K562 (cell line): ENCODE results near the gene RAI14. TPM values are rescaled to one million over a fixed set of nuclear protein-coding genes. Genes with fewer than 3 reads are reported as not detected.

Experiments used
- FOS ChIP-seq: IDR thresholded peaks from 3 replicates; pipeline ENCODE4 v1.6.1; 2011; ENCODE audit not compliant: insufficient read length; ENCODE audit errors: extremely low read depth
- FOXK2 ChIP-seq, 2 experiments: fragments of 450-650 bp; IDR thresholded peaks in 1 of 2; conservative IDR thresholded peaks in 1 of 2; 2 replicates each; pipeline ENCODE4 v1.6.1; 2016; ENCODE audit warnings: low read depth in 2 of 2, mild to moderate bottlenecking in 1 of 2
- FOXO4 ChIP-seq: fragments of 450-650 bp; formaldehyde crosslinking; IDR thresholded peaks from 2 replicates; pipeline ENCODE4 v1.4.0; 2020; ENCODE audit warnings: mild to moderate bottlenecking, moderate library complexity
- HLTF ChIP-seq: fragments of 450-650 bp; IDR thresholded peaks from 2 replicates; pipeline ENCODE4 v1.6.1; 2016
- HOXB6 ChIP-seq: fragments of 250-450 bp; sonication (Bioruptor Pico); IDR thresholded peaks from 2 replicates; pipeline ENCODE4 v1.5.1; 2022; ENCODE audit warnings: mild to moderate bottlenecking, borderline replicate concordance
- MED1 ChIP-seq: sonication (generic); formaldehyde crosslinking; IDR thresholded peaks from 2 replicates; pipeline ENCODE4 v1.8.1; 2023; ENCODE audit warnings: missing genetic modification reagents, borderline replicate concordance
- POLR3G ChIP-seq: IDR thresholded peaks from 2 replicates; pipeline ENCODE4 v1.6.1; 2011; ENCODE audit not compliant: insufficient read length, insufficient replicate concordance; ENCODE audit errors: extremely low read depth
- RCOR1 ChIP-seq, 2 experiments: IDR thresholded peaks; 2 replicates each; pipeline ENCODE4 v1.6.1; 2012; ENCODE audit warnings: low read depth in 2 of 2, low read length in 2 of 2, borderline replicate concordance in 1 of 2, improper control_type of control experiment in 1 of 2
- REST ChIP-seq, 2 experiments: fragments of 450-650 bp; formaldehyde crosslinking in 1 of 2; IDR thresholded peaks; 2 replicates each; pipeline versions ENCODE4 v1.4.0 to v1.6.1; 2014 to 2020; ENCODE audit warnings: mild to moderate bottlenecking in 2 of 2, borderline replicate concordance in 1 of 2, low read depth in 1 of 2
- RFX7 ChIP-seq: fragments of 250-450 bp; sonication (Bioruptor Pico); IDR thresholded peaks from 2 replicates; pipeline ENCODE4 v1.5.1; 2021; ENCODE audit warnings: mild to moderate bottlenecking
- SIRT6 ChIP-seq: IDR thresholded peaks from one replicate; pipeline ENCODE4 v1.6.1; 2012; ENCODE audit warnings: low read depth, mild to moderate bottlenecking, control low read depth, inconsistent platforms, low read length, moderate library complexity
- SUPT5H ChIP-seq: fragments of 450-650 bp; IDR thresholded peaks from 2 replicates; pipeline ENCODE4 v1.6.1; 2016
- ZBTB17 ChIP-seq: fragments of 450-650 bp; formaldehyde crosslinking; IDR thresholded peaks from 2 replicates; pipeline ENCODE4 v1.4.0; 2020; ENCODE audit warnings: mild to moderate bottlenecking
- ZFX ChIP-seq: sonication (generic); formaldehyde crosslinking; IDR thresholded peaks from 2 replicates; pipeline ENCODE4 v1.8.0; 2022; ENCODE audit warnings: mild to moderate bottlenecking, missing genetic modification reagents, moderate library complexity
- ZNF347 ChIP-seq: fragments of 450-650 bp; formaldehyde crosslinking; IDR thresholded peaks from 2 replicates; pipeline ENCODE4 v1.4.0; 2020; ENCODE audit warnings: low read depth, mild to moderate bottlenecking, moderate library complexity
- ZNF778 ChIP-seq: fragments of 450-650 bp; formaldehyde crosslinking; IDR thresholded peaks from 2 replicates; pipeline ENCODE4 v1.4.0; 2020; ENCODE audit warnings: mild to moderate bottlenecking, moderate library complexity
- polyA plus RNA-seq, 8 experiments: library from polyadenylated mRNA; depleted of rRNA in 4 of 8; stranded (reverse) in 5 of 8; unstranded in 3 of 8; fragments of >200 nt; fragmentation: Nextera tagmentation in 2 of 8; fragmentation: Illumina TruSeq in 1 of 8; extraction: Ambion mirVana in 2 of 8; extraction: Trizol in 1 of 8; gene quantifications; 2 replicates each; pipeline versions ENCODE4 v1.2.1 to v1.2.3, GENCODE V29; 2011 to 2014; ENCODE audit warnings: inconsistent platforms in 1 of 8, missing spikeins in 1 of 8
- total RNA-seq, 7 experiments: library from RNA; depleted of rRNA in 6 of 7; stranded (reverse); fragments of >200 nt in 6 of 7; fragmentation: Illumina TruSeq in 2 of 7; extraction: Trizol in 2 of 7; gene quantifications; 2 replicates each; pipeline versions ENCODE4 v1.2.1 to v1.2.3, GENCODE V29; 2011 to 2021; ENCODE audit warnings: low replicate concordance in 1 of 7
- TF ChIP-seq, protein P1 (sequence below): fragments of 450-650 bp; conservative IDR thresholded peaks from 2 replicates; pipeline ENCODE4 v1.6.1; 2016; ENCODE audit warnings: missing genetic modification characterization, low read depth, mild to moderate bottlenecking, control low read depth, missing compliant biosample characterization

Gene RAI14
- total and polyA plus RNA-seq, 9 of the 15 experiments (the other 6 are each of a cell fraction or from before 2014, with no cell fraction given) = 11.3 to 82.5 (median 34.8) TPM

DNA sequence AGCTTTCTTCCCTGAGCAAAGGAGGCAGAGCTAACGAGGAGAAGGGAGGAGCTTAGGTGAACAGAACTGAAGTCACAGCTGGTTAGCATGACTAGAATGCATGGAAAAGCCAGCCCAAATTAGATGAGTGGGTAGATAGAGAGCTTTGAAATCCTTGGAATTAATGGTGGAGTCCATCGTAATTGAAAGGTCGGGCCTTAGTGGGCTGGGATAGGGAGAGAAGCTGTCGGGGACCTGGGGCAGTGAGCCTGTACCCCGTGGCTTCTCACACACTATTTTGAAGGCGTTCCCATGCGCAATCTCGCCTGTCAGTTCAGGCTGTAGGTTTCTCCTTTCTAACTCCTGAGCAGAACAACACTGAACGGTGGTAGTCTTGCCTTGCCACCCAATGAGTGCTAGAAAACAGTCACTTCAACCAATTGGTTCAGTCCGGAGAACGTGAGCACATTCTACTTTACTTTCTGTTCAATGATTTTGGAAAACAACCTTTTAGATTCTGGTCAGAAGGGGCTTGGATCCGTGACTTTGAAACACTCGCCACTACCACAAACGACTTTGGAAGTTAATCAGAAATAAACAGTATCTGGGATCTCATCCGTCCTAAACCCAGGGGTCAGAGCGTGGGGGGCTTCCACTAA is 655 bp upstream of the RAI14 start (continued):
- TF ChIP-seq REST (IDR thresholded peaks at IDR 0.05; ENCODE audit: borderline replicate concordance) = no peak
- TF ChIP-seq REST (CRISPR knock-in tag; IDR thresholded peaks at IDR 0.05; ENCODE audit: low read depth) = 0 out of 2 replicates have a peak, but pooled peaks have one; percentile 22
- no peak for TF ChIP-seq POLR3G
- no peak for TF ChIP-seq MED1 (CRISPR knock-in tag)
- no peak for TF ChIP-seq HOXB6 (CRISPR knock-in tag)
- no peak for TF ChIP-seq ZFX
- TF ChIP-seq RCOR1 (IDR thresholded peaks at IDR 0.05; ENCODE audit: borderline replicate concordance in 1 of 2, low read depth in 2 of 2, low read length in 2 of 2) = 0 out of 4 replicates have a peak, but pooled peaks of 1 of the 2 experiments have one; percentile 4
- TF ChIP-seq FOXO4 = no peak
- no peak for TF ChIP-seq FOS
- TF ChIP-seq HLTF = no peak
- TF ChIP-seq FOXK2 (conservative IDR thresholded peaks at IDR 0.05 in 1 of 2, IDR thresholded peaks at IDR 0.05 in 1 of 2; ENCODE audit: low read depth in 2 of 2) = 0 out of 4 replicates have a peak, but pooled peaks of 1 of the 2 experiments have one; percentile 51
- TF ChIP-seq, protein P1, sequence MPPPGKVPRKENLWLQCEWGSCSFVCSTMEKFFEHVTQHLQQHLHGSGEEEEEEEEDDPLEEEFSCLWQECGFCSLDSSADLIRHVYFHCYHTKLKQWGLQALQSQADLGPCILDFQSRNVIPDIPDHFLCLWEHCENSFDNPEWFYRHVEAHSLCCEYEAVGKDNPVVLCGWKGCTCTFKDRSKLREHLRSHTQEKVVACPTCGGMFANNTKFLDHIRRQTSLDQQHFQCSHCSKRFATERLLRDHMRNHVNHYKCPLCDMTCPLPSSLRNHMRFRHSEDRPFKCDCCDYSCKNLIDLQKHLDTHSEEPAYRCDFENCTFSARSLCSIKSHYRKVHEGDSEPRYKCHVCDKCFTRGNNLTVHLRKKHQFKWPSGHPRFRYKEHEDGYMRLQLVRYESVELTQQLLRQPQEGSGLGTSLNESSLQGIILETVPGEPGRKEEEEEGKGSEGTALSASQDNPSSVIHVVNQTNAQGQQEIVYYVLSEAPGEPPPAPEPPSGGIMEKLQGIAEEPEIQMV (tag) = no peak
- peak; percentile 25; the same call in 1 of the 2 replicates for TF ChIP-seq SUPT5H
- TF ChIP-seq ZBTB17 = no peak
- TF ChIP-seq SIRT6 = no peak
- no peak for TF ChIP-seq RFX7 (CRISPR knock-in tag)
- TF ChIP-seq ZNF347 (CRISPR knock-in tag) = no peak
- no peak for TF ChIP-seq ZNF778
